HepG2 (cell line): ENCODE results near the gene GSK3B. TPM values are rescaled to one million over a fixed set of nuclear protein-coding genes. Genes with fewer than 3 reads are reported as not detected.
A peak's percentile ranks its signal among the peaks of the same experiment; 100 is the strongest.

Experiments used
- ATF2 ChIP-seq: sonication (generic); formaldehyde crosslinking; IDR thresholded peaks from 2 replicates; pipeline ENCODE4 v1.4.0; 2020; ENCODE audit warnings: missing genetic modification reagents
- CREB1 ChIP-seq, 2 experiments: fragments of 450-650 bp in 1 of 2; IDR thresholded peaks; 2 replicates each; pipeline ENCODE4 v1.6.1; 2016 to 2017; ENCODE audit warnings: control low read depth in 1 of 2, mild to moderate bottlenecking in 1 of 2, missing compliant biosample characterization in 1 of 2, missing genetic modification characterization in 1 of 2
- CTCF ChIP-seq: sonication (generic); formaldehyde crosslinking; IDR thresholded peaks from 2 replicates; pipeline ENCODE4 v1.5.0; 2020; ENCODE audit warnings: mild to moderate bottlenecking, missing genetic modification reagents, moderate library complexity
- GABPA ChIP-seq, 2 experiments: IDR thresholded peaks; 2 replicates each; pipeline ENCODE4 v1.6.1; 2011 to 2016; ENCODE audit warnings: low read depth in 2 of 2, low read length in 1 of 2, missing biosample characterization in 1 of 2, missing genetic modification characterization in 1 of 2
- MAFG ChIP-seq: sonication (generic); formaldehyde crosslinking; IDR thresholded peaks from 2 replicates; pipeline ENCODE4 v1.5.1; 2020; ENCODE audit warnings: mild to moderate bottlenecking, missing genetic modification reagents
- MYNN ChIP-seq: sonication (generic); formaldehyde crosslinking; IDR thresholded peaks from 2 replicates; pipeline ENCODE4 v1.4.0; 2020; ENCODE audit warnings: mild to moderate bottlenecking, low read depth, missing genetic modification reagents
- NFYB ChIP-seq: sonication (generic); formaldehyde crosslinking; IDR thresholded peaks from 2 replicates; pipeline ENCODE4 v1.4.0; 2020; ENCODE audit warnings: missing genetic modification reagents
- ONECUT2 ChIP-seq: sonication (generic); formaldehyde crosslinking; IDR thresholded peaks from 2 replicates; pipeline ENCODE4 v1.4.0; 2020; ENCODE audit warnings: missing genetic modification reagents
- PATZ1 ChIP-seq: sonication (generic); formaldehyde crosslinking; IDR thresholded peaks from 2 replicates; pipeline ENCODE4 v1.4.0; 2020; ENCODE audit warnings: missing genetic modification reagents
- POLR2A ChIP-seq, 2 experiments: IDR thresholded peaks; 2 replicates each; pipeline ENCODE4 v1.6.1; 2011; ENCODE audit warnings: low read depth in 2 of 2, low read length in 2 of 2, mild to moderate bottlenecking in 1 of 2, moderate library complexity in 1 of 2; ENCODE audit not compliant: insufficient read depth in 1 of 2
- POLR2AphosphoS5 ChIP-seq: IDR thresholded peaks from 2 replicates; pipeline ENCODE4 v1.6.1; 2012; ENCODE audit warnings: low read depth, low read length
- SETDB1 ChIP-seq: sonication (generic); formaldehyde crosslinking; IDR thresholded peaks from 2 replicates; pipeline ENCODE4 v1.5.1; 2020; ENCODE audit warnings: missing genetic modification reagents, mild to moderate bottlenecking, borderline replicate concordance
- polyA plus RNA-seq, 8 experiments: library from polyadenylated mRNA; depleted of rRNA in 3 of 8; stranded (reverse) in 7 of 8; unstranded in 1 of 8; fragments of >200 nt; fragmentation: Illumina TruSeq in 4 of 8; extraction: Trizol in 4 of 8; gene quantifications; 2 replicates each; pipeline versions ENCODE4 v1.2.1 to v1.2.3, GENCODE V29; 2011 to 2016; ENCODE audit warnings: low read depth in 4 of 8, missing spikeins in 1 of 8, mixed read lengths in 1 of 8; ENCODE audit not compliant: insufficient read depth in 1 of 8
- total RNA-seq, 5 experiments: library from RNA; depleted of rRNA; stranded (reverse); fragments of >200 nt; fragmentation: Illumina TruSeq; extraction: Trizol; gene quantifications; 2 replicates each; pipeline ENCODE4 v1.2.3, GENCODE V29; 2016; ENCODE audit warnings: low read depth in 1 of 5
- TF ChIP-seq, protein P1 (sequence below): IDR thresholded peaks from 2 replicates; pipeline ENCODE4 v1.6.1; 2016; ENCODE audit warnings: control low read depth
- TF ChIP-seq, protein P2 (sequence below): sonication (generic); formaldehyde crosslinking; IDR thresholded peaks from 2 replicates; pipeline ENCODE4 v1.5.0; 2020; ENCODE audit warnings: mild to moderate bottlenecking, missing genetic modification reagents, borderline replicate concordance
- TF ChIP-seq, protein P3 (sequence below): sonication (generic); formaldehyde crosslinking; IDR thresholded peaks from 2 replicates; pipeline ENCODE4 v1.8.1; 2023; ENCODE audit warnings: missing genetic modification reagents, inconsistent platforms, borderline replicate concordance

The GSK3B gene
- total and polyA plus RNA-seq, 2 of the 13 experiments (the other 11 are each of a cell fraction or from before 2014, with no cell fraction given) = 22.3 to 30.1 TPM

DNA sequence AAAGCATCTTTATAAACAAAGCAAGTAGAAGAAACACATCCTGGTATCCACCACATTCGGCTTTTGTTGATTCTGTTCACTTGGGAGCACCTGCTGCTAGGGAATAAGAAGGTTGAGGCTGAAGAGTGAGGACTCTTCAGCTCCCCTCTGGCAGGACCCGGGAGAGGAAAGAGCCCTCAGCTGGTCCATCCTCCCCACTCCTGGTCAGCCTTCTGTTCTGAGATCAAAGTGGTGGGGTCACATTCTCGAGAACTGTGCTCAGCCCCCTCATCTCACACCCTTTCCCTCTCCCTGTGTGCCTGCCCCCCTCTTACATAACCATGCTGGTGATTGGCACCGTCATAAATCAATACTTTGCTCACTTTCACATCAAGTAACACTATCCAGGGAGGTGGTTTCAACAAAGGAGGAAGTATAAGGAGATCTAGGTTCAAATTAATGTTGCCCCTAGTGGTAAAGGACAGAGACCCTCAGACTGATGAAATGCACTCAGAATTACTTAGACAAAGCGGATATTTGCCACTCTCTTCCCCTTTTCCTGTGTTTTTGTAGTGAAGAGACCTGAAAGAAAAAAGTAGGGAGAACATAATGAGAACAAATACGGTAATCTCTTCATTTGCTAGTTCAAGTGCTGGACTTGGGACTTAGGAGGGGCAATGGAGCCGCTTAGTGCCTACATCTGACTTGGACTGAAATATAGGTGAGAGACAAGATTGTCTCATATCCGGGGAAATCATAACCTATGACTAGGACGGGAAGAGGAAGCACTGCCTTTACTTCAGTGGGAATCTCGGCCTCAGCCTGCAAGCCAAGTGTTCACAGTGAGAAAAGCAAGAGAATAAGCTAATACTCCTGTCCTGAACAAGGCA is 312.7 kb downstream of the GSK3B start, which contains the start of gene NR1I2 (continued):
- TF ChIP-seq MAFG (no peak), SETDB1 (CRISPR knock-in tag) (no peak), PATZ1 (CRISPR knock-in tag) (0 out of 2 replicates have a peak, but pooled peaks have one; percentile 27), POLR2AphosphoS5 (peak; percentile 38; the same call in 1 of the 2 replicates), ONECUT2 (CRISPR knock-in tag) (peak; percentile 84), CTCF (CRISPR knock-in tag) (peak; percentile 38; the same call in 1 of the 2 replicates), NFYB (no peak), CREB1 (IDR thresholded peaks at IDR 0.05) (no peak), CREB1 (CRISPR knock-in tag; IDR thresholded peaks at IDR 0.05) (peak; percentile 33; the same call in 1 of the 2 replicates), MYNN (CRISPR knock-in tag) (no peak), GABPA (IDR thresholded peaks at IDR 0.05; ENCODE audit: low read depth, low read length) (no peak), GABPA (CRISPR knock-in tag; IDR thresholded peaks at IDR 0.05; ENCODE audit: low read depth) (peak; percentile 32; the same call in 1 of the 2 replicates), POLR2A (IDR thresholded peaks at IDR 0.05; ENCODE audit: insufficient read depth in 1 of 2, low read depth in 2 of 2, low read length in 2 of 2) (peak; percentile 32 to 56; a peak in 1 of 4 replicates), ATF2 (no peak)
- TF ChIP-seq, protein P1, sequence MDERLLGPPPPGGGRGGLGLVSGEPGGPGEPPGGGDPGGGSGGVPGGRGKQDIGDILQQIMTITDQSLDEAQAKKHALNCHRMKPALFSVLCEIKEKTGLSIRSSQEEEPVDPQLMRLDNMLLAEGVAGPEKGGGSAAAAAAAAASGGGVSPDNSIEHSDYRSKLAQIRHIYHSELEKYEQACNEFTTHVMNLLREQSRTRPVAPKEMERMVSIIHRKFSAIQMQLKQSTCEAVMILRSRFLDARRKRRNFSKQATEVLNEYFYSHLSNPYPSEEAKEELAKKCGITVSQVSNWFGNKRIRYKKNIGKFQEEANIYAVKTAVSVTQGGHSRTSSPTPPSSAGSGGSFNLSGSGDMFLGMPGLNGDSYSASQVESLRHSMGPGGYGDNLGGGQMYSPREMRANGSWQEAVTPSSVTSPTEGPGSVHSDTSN (CRISPR knock-in tag) = peak; percentile 74
- TF ChIP-seq, protein P2, sequence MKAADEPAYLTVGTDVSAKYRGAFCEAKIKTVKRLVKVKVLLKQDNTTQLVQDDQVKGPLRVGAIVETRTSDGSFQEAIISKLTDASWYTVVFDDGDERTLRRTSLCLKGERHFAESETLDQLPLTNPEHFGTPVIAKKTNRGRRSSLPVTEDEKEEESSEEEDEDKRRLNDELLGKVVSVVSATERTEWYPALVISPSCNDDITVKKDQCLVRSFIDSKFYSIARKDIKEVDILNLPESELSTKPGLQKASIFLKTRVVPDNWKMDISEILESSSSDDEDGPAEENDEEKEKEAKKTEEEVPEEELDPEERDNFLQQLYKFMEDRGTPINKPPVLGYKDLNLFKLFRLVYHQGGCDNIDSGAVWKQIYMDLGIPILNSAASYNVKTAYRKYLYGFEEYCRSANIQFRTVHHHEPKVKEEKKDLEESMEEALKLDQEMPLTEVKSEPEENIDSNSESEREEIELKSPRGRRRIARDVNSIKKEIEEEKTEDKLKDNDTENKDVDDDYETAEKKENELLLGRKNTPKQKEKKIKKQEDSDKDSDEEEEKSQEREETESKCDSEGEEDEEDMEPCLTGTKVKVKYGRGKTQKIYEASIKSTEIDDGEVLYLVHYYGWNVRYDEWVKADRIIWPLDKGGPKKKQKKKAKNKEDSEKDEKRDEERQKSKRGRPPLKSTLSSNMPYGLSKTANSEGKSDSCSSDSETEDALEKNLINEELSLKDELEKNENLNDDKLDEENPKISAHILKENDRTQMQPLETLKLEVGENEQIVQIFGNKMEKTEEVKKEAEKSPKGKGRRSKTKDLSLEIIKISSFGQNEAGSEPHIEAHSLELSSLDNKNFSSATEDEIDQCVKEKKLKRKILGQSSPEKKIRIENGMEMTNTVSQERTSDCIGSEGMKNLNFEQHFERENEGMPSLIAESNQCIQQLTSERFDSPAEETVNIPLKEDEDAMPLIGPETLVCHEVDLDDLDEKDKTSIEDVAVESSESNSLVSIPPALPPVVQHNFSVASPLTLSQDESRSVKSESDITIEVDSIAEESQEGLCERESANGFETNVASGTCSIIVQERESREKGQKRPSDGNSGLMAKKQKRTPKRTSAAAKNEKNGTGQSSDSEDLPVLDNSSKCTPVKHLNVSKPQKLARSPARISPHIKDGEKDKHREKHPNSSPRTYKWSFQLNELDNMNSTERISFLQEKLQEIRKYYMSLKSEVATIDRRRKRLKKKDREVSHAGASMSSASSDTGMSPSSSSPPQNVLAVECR (CRISPR knock-in tag) = no peak
- TF ChIP-seq, protein P3, sequence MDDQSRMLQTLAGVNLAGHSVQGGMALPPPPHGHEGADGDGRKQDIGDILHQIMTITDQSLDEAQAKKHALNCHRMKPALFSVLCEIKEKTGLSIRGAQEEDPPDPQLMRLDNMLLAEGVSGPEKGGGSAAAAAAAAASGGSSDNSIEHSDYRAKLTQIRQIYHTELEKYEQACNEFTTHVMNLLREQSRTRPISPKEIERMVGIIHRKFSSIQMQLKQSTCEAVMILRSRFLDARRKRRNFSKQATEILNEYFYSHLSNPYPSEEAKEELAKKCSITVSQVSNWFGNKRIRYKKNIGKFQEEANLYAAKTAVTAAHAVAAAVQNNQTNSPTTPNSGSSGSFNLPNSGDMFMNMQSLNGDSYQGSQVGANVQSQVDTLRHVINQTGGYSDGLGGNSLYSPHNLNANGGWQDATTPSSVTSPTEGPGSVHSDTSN = no peak
